HG02943 (cell line): ENCODE data around the gene ITLN2.
"Not testable (repeated sequence)": the region's sequence is repeated elsewhere in the genome, so short reads cannot be mapped to it uniquely, and the experiment has no call there.

Source experiments
- ATAC-seq: cut with Tn5 transposase; IDR thresholded peaks from one replicate; pipeline ENCODE4 v1.9.1; 2021; ENCODE audit warnings: mild to moderate bottlenecking, low read depth, moderate library complexity; ENCODE audit not compliant: unreplicated experiment

The ITLN2 gene

GRCh38 chr1:160910170-160910750 is 44.3 kb downstream of the ITLN2 start:
- ATAC-seq, result no peak

GRCh38 chr1:160907976-160908375 is 46.6 kb downstream of the ITLN2 start:
- no peak for ATAC-seq

GRCh38 chr1:160905617-160905989 is 49.0 kb downstream of the ITLN2 start:
- ATAC-seq, result no peak

GRCh38 chr1:160904783-160905616 is 49.6 kb downstream of the ITLN2 start:
- ATAC-seq, result no peak

GRCh38 chr1:160902251-160902650 is 52.4 kb downstream of the ITLN2 start:
- ATAC-seq, result not testable (repeated sequence)

- no peak for ATAC-seq
These were observed 52.8 kb downstream of the ITLN2 start for GRCh38 chr1:160901768-160902167.

- not testable (repeated sequence) for ATAC-seq
These were observed 53.9 kb downstream of the ITLN2 start for GRCh38 chr1:160900683-160901082.
